GM21529 (cell line): ENCODE data around the gene GALNT10.
A peak's percentile ranks its signal among the peaks of the same experiment; 100 is the strongest.

Source experiments
- ATAC-seq: cut with Tn5 transposase; IDR thresholded peaks from one replicate; pipeline ENCODE4 v1.9.1; 2021; ENCODE audit not compliant: unreplicated experiment

Gene GALNT10

GRCh38 chr5:154430961-154431630 is 240.6 kb downstream of the GALNT10 start:
- no peak for ATAC-seq

DNA sequence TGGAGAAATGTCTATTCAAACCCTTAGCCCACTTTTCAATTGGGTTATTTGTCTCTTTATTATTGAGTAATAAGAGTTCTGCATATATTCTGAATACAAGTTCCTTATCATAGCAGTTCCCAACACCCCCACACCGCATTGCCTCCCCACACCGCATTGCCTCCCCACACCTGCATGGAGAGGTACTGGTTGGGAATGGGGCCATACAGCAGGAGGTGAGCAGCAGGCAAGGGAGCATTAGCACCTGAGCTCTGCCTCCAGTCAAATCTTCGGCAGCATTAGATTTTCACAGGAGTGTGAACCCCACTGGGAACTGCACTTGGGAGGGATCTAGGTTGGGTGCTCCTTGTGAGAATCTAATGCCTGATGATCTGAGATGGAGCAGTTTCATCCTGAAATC is 244.7 kb downstream of the GALNT10 start:
- no peak for ATAC-seq

DNA sequence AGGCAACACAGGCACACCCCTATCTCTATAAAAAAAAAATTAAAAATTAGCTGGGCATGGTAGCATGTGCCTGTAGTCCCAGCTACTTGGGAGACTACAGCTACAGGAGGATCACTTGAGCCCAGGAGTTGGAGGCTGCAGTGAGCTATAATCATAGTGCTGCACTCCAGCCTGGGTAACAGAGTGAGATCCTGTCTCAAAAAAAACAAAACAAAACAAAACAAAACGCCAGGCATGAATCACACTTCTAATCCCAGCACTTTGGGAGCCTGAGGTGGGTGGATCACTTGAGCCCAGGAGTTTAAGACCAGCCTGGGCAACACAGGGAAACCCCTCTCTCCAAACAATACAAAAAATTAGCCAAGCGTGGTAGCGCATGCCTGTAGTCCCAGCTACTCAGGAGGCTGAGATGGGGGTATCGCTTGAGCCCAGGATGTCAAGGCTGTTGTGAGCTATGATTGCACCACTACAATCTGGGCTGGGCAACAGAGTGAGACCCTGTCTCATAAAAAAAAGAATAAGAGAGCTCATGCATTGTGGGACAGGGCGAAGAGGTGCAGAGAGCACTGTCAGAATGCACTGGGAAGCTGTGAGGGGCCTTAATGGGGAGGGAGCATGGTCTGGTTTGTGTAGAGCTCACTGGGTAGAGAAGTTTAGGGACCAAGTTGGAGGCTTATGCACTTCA is 246.9 kb downstream of the GALNT10 start:
- ATAC-seq, result no peak

DNA sequence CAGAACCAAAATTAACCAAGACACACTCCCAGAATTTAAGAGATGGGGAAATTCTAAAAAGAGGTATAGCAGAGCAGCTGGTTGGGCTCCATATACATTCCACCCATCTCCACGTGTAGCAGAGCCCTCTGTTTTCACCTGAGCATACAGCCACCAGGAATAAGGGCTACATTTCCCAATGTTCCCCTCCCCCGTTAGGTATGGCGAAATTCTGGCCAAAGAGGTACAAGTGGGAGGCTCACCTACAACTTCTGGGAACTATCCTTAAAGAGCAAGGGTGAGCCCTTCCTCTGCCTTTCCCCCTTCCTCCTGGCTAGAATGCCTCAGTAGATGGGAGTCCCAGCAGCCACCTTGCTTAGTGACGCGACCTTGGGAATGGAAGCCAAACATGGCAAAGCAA is 250.0 kb downstream of the GALNT10 start:
- no peak for ATAC-seq

DNA sequence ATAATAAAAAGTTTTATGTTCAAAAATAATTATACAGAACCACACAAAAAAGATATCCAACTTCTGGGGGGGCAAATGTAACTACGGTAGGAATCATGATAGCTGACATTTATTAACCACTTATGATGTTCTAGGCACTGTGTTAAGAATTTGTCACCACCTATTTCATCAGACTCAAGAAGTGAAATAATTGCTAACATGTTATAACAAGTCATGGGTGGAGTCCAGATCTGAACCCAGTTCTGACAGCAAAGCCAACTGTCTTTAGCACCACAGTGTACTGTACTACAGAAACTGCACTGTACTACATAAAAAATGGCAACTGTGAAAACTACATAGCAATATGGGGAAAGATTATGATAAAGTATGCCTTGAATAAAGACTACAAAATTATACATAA is 252.3 kb downstream of the GALNT10 start:
- ATAC-seq, result no peak

DNA sequence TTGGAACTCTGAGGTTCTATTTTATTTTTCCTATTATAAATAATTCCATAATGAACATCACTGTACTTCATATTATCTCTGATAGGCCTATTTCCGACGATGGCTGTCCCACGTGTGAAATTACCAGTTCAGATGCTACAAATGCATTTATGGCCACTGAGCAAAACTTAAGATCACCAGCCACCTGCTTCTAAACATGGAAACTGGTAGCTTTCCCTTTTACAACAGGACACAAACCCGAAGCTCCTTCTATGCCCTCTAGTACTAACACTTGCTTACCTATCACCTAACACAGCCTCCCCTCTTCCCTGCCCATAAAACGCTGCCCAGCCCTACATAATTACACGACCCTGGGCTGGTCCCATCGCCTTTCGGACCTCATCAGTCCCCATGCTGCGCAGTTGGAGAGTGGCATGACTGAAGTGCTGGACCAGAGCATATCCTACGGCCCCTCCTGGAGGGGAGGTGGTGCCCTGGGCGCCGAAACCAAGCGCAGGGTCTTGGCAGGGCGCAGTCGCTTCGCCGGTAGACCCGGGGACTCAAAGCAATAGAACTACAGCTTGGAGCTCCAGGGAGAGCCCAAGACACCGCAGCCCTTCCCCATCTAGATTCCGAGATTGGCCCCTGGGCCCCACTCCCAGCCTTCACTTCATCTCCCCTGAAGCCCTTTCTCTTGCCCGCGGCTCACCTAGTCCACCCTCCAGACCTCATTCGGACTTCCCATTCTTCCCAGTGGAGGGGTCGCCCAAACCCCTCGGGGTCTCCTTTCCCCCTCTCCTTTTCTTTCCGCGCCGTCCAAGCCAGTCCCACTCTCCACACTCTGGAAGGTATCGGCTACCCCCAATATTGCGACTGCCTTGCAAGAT is 254.3 kb downstream of the GALNT10 start:
- peak; percentile 15 for ATAC-seq

DNA sequence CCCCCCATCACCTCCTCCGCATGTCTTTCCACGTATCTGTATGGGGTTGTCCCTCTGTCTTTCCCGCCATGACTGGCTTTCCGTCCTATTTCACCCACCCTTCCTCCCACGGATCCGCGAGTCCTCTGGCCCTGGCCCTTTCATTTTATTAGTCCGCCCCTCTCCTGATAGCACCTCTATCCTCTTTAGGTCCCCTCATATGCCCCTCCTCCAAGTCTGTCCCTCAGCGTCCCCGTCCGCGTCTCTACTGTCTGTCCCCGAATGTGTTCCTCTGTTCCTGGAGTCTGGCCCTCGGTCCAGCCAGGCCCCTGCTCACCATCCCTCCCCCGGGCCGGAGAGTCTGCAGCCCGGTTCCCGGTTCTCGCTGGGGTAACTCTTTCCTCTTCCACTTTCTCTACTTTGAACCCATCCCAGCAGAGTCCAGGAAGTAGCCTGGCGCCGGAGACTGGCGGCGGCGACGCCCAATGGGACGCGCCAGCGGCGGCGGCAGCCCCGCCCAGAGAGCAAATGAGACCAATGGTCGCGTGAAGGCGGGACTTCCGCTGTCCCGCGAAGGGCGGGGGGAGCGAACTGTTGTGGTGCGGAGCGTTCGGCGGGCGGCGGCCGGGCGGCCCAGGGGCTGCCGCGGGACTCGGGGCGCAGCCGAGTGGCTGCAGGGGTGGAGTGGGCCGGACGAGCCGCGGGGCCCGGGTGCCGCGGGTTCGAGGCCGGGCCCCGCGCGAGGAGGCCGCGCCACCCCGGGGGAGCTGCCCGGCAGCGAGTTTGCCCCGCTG is 255.1 kb downstream of the GALNT10 start, which contains the start of gene SAP30L:
Gene SAP30L (plus strand): TSS at position 576 of the 773 bp plus-strand sequence. CDS start 608 bp downstream, outside the sequence.
- ATAC-seq, result peak; percentile 92

GRCh38 chr5:154446195-154447088 is 255.9 kb downstream of the GALNT10 start:
- ATAC-seq, result peak; percentile 23

GRCh38 chr5:154447089-154447725 is 256.7 kb downstream of the GALNT10 start:
- no peak for ATAC-seq

DNA sequence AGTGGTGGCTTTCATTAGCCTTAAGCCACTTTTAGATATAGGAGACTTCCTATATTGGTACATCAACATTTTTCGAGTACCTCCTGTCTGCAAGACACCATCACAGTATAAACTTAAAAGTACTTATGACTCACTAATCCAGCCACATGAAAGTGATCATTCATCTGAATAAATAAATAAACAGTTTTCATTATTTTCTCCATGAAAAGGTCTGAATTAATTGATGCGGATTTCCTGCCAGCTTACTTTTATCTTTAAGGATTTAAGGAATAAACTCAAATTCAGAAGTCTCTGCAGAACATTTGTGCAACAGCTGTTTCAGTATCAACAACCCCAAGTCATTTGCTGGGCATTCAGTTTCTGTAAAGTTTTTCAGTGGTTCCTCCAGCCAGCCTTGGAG is 259.3 kb downstream of the GALNT10 start:
- ATAC-seq, result no peak

- no peak for ATAC-seq
Measured at GRCh38 chr5:154451957-154452356, 261.4 kb downstream of the GALNT10 start.

DNA sequence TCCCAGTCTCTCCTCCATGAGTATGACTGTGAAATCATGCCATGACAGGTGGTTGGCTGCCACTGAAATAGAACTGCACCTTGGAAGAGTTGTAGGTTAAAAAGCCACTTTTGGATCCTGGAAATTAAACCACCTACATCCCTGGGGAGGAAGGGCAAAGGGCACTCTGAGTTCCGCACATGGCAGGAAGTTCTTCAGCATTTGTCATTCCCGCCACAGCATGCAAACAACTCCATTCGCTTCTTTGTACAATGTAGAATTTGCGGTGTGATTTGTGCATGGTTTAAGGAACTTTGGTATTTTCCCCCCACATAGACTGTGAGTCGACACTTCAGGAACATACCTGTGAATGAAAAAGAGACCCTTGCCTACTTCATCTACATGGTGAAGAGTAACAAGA is 265.1 kb downstream of the GALNT10 start:
- no peak for ATAC-seq

DNA sequence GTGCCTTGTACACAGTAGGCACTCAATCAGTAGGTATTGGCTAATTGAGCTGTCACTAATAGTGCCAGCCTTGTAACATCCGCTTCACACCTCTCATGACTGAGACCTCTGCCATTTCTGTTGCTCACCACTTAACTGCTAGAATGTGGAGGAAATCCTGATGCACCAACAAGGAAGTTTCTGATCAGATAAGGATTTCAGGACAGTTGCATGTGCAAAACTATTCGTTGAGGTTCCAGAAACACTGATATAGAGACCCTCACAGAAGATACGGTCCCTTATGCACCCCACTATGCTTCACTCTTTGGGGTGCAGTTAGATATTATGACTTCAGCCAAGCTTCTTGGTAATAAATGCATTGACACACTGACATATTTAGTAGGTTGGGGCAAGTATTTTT is 266.0 kb downstream of the GALNT10 start:
- ATAC-seq, result no peak

DNA sequence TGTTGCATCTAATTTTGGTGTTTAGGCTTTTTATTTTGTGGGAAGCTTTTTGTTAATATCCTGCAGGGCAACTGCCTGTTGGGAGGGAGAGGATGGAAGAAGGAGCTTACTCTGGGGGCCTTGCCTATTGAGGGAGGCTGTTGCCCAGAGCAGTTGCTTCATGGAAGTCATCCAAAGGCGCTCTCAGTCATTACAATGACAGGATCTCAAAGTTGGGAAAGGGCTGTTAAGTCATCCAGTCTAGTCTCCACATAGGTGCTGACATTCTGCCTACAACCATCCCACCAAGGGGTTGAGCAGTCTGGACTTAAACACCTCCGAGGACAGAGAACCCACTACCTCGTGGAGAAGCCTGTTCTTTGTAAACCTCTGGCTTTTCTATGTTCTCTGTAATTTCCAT is 268.5 kb downstream of the GALNT10 start:
- ATAC-seq, result no peak

GRCh38 chr5:154460172-154460571 is 269.6 kb downstream of the GALNT10 start:
- no peak for ATAC-seq

DNA sequence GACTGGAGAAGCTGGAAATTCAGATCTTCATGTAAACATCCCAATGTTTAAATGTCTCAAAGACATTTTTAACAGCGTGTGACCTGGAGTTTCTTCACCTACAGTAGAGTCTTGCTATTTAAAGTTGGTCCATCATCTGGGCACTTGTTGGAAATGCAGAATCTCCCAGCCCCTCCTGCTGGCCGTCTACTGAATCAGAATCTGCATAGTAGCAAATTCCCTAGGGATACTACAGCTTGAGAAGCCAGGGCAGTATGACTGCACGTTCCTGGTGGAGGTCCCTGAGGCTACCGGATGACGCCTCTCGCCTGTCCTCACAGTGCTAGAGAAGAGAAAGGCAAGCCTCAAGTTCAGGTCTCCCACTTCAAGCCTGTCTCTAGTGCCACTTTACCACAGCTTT is 271.0 kb downstream of the GALNT10 start:
- ATAC-seq, result no peak

- ATAC-seq, result no peak
Measured at GRCh38 chr5:154464438-154464837, 273.9 kb downstream of the GALNT10 start.

DNA sequence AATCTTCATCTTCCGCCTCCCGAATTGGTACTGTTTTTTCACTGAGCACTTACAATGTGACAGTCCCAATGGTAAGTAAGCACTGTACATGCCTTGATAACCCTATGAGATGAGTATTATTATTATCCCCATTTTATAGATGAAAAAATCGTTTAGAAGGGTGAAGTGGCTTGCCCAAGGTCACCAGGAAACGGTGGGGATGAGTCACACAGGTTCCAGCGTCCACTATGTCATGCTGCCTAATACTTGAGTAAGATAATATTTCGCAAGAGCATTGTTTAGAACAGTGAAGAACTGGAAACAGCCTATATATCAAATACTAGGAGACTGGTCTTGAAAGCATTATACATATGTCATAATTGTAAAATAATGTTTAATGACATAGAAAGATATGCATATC is 274.6 kb downstream of the GALNT10 start:
- no peak for ATAC-seq

- ATAC-seq, result no peak
Measured at GRCh38 chr5:154466147-154466546, 275.6 kb downstream of the GALNT10 start.
